ENCODE data around the gene SFXN2. TPM values are rescaled to one million over a fixed set of nuclear protein-coding genes. Genes with fewer than 3 reads are reported as not detected.
"Not testable (repeated sequence)": the region's sequence is repeated elsewhere in the genome, so short reads cannot be mapped to it uniquely, and the experiment has no call there.

SFXN2 gene
- total RNA-seq, 1 donor from 2014 or later = 6.3 TPM

- Mint-ChIP-seq H3K36me3 (ENCODE audit: low read depth, unreplicated experiment) (no peaks in the 10 kb centered on the region), H3K4me3 (ENCODE audit: unreplicated experiment) (no peak overlapping the region), H3K9me3 (ENCODE audit: unreplicated experiment) (no peaks in the 10 kb centered on the region), H3K27ac (ENCODE audit: unreplicated experiment) (no peak overlapping the region), H3K27me3 (ENCODE audit: unreplicated experiment) (no peaks in the 10 kb centered on the region), H3K4me1 (ENCODE audit: unreplicated experiment) (peaks cover 21% of the 10 kb centered on the region)
- no peak for DNase-seq (ENCODE audit: low spot score)
- no peak for TF ChIP-seq CTCF (IDR thresholded peaks at IDR 0.05; ENCODE audit: unreplicated experiment)
Observed at GRCh38 chr10:102735065-102735562, 20.7 kb downstream of the SFXN2 start.

- TF ChIP-seq CTCF (IDR thresholded peaks at IDR 0.05; ENCODE audit: unreplicated experiment) = no peak
- DNase-seq (ENCODE audit: low spot score) = no peak
- H3K4me1 Mint-ChIP-seq (ENCODE audit: unreplicated experiment) = peaks cover 42% of the 10 kb centered on the region
- no peaks in the 10 kb centered on the region for H3K9me3 Mint-ChIP-seq (ENCODE audit: unreplicated experiment)
- H3K27ac Mint-ChIP-seq (ENCODE audit: unreplicated experiment) = no peak overlapping the region
- peaks cover 5% of the 10 kb centered on the region for H3K27me3 Mint-ChIP-seq (ENCODE audit: unreplicated experiment)
- H3K36me3 Mint-ChIP-seq (ENCODE audit: low read depth, unreplicated experiment) = peaks cover 6% of the 10 kb centered on the region
- H3K4me3 Mint-ChIP-seq (ENCODE audit: unreplicated experiment) = no peak overlapping the region
Observed at GRCh38 chr10:102738692-102739121, 24.3 kb downstream of the SFXN2 start.

- peaks cover 6% of the 10 kb centered on the region for H3K27me3 Mint-ChIP-seq (ENCODE audit: unreplicated experiment)
- no peak for TF ChIP-seq CTCF (IDR thresholded peaks at IDR 0.05; ENCODE audit: unreplicated experiment)
- peak overlapping the region; percentile 51 for H3K4me3 Mint-ChIP-seq (ENCODE audit: unreplicated experiment)
- no peak for DNase-seq (ENCODE audit: low spot score)
- peaks cover 11% of the 10 kb centered on the region for H3K36me3 Mint-ChIP-seq (ENCODE audit: low read depth, unreplicated experiment)
- peak overlapping the region; percentile 83 for H3K27ac Mint-ChIP-seq (ENCODE audit: unreplicated experiment)
- no peaks in the 10 kb centered on the region for H3K9me3 Mint-ChIP-seq (ENCODE audit: unreplicated experiment)
- peaks cover 55% of the 10 kb centered on the region for H3K4me1 Mint-ChIP-seq (ENCODE audit: unreplicated experiment)
Observed at GRCh38 chr10:102740229-102740628, 25.8 kb downstream of the SFXN2 start.

- H3K27ac Mint-ChIP-seq (ENCODE audit: unreplicated experiment) = peak overlapping the region; percentile 67
Observed at GRCh38 chr10:102741726-102742237, 27.3 kb downstream of the SFXN2 start.

GRCh38 chr10:102742313-102742712 lies 27.9 kb downstream of the SFXN2 start:
- H3K4me3 Mint-ChIP-seq (ENCODE audit: unreplicated experiment); H3K27me3 Mint-ChIP-seq (ENCODE audit: unreplicated experiment); DNase-seq (ENCODE audit: low spot score); H3K27ac Mint-ChIP-seq (ENCODE audit: unreplicated experiment); H3K9me3 Mint-ChIP-seq (ENCODE audit: unreplicated experiment): not testable (repeated sequence)
- Mint-ChIP-seq H3K36me3 (ENCODE audit: low read depth, unreplicated experiment) (peaks cover 11% of the 10 kb centered on the region), H3K4me1 (ENCODE audit: unreplicated experiment) (peaks cover 58% of the 10 kb centered on the region)

More at GRCh38 chr10:102741726-102742237, 27.3 kb downstream of the SFXN2 start:
- no peak overlapping the region for H3K4me3 Mint-ChIP-seq (ENCODE audit: unreplicated experiment)
- H3K36me3 Mint-ChIP-seq (ENCODE audit: low read depth, unreplicated experiment) = peaks cover 11% of the 10 kb centered on the region
- no peak for TF ChIP-seq CTCF (IDR thresholded peaks at IDR 0.05; ENCODE audit: unreplicated experiment)
- no peak for DNase-seq (ENCODE audit: low spot score)
- peaks cover 58% of the 10 kb centered on the region for H3K4me1 Mint-ChIP-seq (ENCODE audit: unreplicated experiment)
- peaks cover 6% of the 10 kb centered on the region for H3K27me3 Mint-ChIP-seq (ENCODE audit: unreplicated experiment)
- H3K9me3 Mint-ChIP-seq (ENCODE audit: unreplicated experiment) = no peaks in the 10 kb centered on the region

All from endothelial cell (in vitro differentiated cells).